ENCODE measurements around the gene RILPL2. TPM values are rescaled to one million over a fixed set of nuclear protein-coding genes. Genes with fewer than 3 reads are reported as not detected.

RILPL2 gene
- total and polyA plus RNA-seq, 2 of the 13 experiments (the other 11 are each of a cell fraction or from before 2014, with no cell fraction given): 2.7 to 8.1 TPM

DNA sequence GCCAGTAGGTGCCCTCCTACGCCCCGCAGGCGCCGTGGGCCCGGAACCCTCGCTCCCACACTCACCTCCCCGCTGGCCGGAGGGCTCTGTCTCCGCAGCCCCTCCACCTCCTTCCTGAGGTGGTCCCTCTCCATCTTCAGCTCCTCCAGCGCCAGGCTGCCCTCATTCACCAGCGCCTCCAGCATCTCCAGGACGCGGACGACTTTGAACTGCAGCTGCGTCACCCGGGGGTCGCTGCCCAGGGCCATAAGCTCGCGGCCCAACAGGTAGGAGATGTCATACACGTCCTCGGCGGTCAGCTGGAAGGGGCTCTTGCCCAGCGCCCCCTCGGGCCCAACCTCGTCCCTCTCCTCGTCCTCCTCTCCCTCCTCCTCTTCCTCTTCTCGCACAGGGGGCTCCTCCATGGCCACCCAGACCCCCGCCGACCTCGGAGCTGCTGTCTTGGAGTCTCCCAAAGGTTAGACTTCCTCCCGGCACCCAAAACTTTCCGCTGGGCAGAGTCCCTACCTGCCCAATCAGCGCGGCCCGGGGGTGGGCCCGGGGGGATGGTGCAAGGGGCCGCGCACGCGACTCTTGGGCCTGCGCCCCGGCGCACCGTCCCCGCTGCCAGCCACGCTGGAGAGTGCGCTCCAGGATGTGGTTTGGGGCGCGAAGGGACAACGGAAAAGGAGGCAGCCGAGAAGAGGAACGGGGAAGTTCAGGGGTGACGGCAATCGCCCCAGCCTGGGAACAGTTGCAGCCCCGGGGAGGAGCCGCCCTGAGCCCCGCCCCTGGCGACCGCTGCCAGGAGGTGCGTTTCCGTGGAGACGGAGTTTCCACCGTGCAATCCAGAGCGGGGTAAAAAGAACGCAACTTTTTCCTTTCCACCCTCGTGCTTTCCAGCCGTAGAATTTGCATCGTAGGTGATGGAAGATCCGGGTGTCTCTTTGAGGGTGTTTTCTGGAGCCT lies at the start of gene RILPL2 (continued):
- TF ChIP-seq, protein P1, sequence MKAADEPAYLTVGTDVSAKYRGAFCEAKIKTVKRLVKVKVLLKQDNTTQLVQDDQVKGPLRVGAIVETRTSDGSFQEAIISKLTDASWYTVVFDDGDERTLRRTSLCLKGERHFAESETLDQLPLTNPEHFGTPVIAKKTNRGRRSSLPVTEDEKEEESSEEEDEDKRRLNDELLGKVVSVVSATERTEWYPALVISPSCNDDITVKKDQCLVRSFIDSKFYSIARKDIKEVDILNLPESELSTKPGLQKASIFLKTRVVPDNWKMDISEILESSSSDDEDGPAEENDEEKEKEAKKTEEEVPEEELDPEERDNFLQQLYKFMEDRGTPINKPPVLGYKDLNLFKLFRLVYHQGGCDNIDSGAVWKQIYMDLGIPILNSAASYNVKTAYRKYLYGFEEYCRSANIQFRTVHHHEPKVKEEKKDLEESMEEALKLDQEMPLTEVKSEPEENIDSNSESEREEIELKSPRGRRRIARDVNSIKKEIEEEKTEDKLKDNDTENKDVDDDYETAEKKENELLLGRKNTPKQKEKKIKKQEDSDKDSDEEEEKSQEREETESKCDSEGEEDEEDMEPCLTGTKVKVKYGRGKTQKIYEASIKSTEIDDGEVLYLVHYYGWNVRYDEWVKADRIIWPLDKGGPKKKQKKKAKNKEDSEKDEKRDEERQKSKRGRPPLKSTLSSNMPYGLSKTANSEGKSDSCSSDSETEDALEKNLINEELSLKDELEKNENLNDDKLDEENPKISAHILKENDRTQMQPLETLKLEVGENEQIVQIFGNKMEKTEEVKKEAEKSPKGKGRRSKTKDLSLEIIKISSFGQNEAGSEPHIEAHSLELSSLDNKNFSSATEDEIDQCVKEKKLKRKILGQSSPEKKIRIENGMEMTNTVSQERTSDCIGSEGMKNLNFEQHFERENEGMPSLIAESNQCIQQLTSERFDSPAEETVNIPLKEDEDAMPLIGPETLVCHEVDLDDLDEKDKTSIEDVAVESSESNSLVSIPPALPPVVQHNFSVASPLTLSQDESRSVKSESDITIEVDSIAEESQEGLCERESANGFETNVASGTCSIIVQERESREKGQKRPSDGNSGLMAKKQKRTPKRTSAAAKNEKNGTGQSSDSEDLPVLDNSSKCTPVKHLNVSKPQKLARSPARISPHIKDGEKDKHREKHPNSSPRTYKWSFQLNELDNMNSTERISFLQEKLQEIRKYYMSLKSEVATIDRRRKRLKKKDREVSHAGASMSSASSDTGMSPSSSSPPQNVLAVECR (CRISPR knock-in tag; IDR thresholded peaks at IDR 0.05; ENCODE audit: borderline replicate concordance): peak; percentile 89
- TF ChIP-seq ISL2 (CRISPR knock-in tag; IDR thresholded peaks at IDR 0.05) (0 out of 2 replicates have a peak, but pooled peaks have one; percentile 18), ZNF678 (CRISPR knock-in tag; IDR thresholded peaks at IDR 0.05) (no peak), POLR2G (IDR thresholded peaks at IDR 0.05; ENCODE audit: low read depth, low read length) (peak; percentile 58; the same call in 1 of the 2 replicates), ZNF709 (CRISPR knock-in tag; IDR thresholded peaks at IDR 0.05) (peak; percentile 75; the same call in 1 of the 2 replicates), RAD51 (IDR thresholded peaks at IDR 0.05; ENCODE audit: borderline replicate concordance) (no peak), ZNF556 (CRISPR knock-in tag; IDR thresholded peaks at IDR 0.05; ENCODE audit: borderline replicate concordance) (no peak), CEBPG (CRISPR knock-in tag; IDR thresholded peaks at IDR 0.05) (no peak)
- TF ChIP-seq, protein P2, sequence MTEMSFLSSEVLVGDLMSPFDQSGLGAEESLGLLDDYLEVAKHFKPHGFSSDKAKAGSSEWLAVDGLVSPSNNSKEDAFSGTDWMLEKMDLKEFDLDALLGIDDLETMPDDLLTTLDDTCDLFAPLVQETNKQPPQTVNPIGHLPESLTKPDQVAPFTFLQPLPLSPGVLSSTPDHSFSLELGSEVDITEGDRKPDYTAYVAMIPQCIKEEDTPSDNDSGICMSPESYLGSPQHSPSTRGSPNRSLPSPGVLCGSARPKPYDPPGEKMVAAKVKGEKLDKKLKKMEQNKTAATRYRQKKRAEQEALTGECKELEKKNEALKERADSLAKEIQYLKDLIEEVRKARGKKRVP (CRISPR knock-in tag; IDR thresholded peaks at IDR 0.05): peak in 1 of 2 experiments; percentile 52; a peak in 2 of 4 replicates
- TF ChIP-seq, protein P3, sequence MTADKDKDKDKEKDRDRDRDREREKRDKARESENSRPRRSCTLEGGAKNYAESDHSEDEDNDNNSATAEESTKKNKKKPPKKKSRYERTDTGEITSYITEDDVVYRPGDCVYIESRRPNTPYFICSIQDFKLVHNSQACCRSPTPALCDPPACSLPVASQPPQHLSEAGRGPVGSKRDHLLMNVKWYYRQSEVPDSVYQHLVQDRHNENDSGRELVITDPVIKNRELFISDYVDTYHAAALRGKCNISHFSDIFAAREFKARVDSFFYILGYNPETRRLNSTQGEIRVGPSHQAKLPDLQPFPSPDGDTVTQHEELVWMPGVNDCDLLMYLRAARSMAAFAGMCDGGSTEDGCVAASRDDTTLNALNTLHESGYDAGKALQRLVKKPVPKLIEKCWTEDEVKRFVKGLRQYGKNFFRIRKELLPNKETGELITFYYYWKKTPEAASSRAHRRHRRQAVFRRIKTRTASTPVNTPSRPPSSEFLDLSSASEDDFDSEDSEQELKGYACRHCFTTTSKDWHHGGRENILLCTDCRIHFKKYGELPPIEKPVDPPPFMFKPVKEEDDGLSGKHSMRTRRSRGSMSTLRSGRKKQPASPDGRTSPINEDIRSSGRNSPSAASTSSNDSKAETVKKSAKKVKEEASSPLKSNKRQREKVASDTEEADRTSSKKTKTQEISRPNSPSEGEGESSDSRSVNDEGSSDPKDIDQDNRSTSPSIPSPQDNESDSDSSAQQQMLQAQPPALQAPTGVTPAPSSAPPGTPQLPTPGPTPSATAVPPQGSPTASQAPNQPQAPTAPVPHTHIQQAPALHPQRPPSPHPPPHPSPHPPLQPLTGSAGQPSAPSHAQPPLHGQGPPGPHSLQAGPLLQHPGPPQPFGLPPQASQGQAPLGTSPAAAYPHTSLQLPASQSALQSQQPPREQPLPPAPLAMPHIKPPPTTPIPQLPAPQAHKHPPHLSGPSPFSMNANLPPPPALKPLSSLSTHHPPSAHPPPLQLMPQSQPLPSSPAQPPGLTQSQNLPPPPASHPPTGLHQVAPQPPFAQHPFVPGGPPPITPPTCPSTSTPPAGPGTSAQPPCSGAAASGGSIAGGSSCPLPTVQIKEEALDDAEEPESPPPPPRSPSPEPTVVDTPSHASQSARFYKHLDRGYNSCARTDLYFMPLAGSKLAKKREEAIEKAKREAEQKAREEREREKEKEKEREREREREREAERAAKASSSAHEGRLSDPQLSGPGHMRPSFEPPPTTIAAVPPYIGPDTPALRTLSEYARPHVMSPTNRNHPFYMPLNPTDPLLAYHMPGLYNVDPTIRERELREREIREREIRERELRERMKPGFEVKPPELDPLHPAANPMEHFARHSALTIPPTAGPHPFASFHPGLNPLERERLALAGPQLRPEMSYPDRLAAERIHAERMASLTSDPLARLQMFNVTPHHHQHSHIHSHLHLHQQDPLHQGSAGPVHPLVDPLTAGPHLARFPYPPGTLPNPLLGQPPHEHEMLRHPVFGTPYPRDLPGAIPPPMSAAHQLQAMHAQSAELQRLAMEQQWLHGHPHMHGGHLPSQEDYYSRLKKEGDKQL (CRISPR knock-in tag; IDR thresholded peaks at IDR 0.05; ENCODE audit: low read depth): no peak
- TF ChIP-seq, protein P4, sequence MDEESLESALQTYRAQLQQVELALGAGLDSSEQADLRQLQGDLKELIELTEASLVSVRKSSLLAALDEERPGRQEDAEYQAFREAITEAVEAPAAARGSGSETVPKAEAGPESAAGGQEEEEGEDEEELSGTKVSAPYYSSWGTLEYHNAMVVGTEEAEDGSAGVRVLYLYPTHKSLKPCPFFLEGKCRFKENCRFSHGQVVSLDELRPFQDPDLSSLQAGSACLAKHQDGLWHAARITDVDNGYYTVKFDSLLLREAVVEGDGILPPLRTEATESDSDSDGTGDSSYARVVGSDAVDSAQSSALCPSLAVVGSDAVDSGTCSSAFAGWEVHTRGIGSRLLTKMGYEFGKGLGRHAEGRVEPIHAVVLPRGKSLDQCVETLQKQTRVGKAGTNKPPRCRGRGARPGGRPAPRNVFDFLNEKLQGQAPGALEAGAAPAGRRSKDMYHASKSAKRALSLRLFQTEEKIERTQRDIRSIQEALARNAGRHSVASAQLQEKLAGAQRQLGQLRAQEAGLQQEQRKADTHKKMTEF (CRISPR knock-in tag; IDR thresholded peaks at IDR 0.05): peak; percentile 41; the same call in 1 of the 2 replicates

All from HepG2 (cell line).